Measurements from ENCODE around the gene ABHD16B. TPM values are rescaled to one million over a fixed set of nuclear protein-coding genes. Genes with fewer than 3 reads are reported as not detected.

Gene ABHD16B
- total and polyA plus RNA-seq, 2 of the 13 experiments (the other 11 are each of a cell fraction or from before 2014, with no cell fraction given): not detected

DNA sequence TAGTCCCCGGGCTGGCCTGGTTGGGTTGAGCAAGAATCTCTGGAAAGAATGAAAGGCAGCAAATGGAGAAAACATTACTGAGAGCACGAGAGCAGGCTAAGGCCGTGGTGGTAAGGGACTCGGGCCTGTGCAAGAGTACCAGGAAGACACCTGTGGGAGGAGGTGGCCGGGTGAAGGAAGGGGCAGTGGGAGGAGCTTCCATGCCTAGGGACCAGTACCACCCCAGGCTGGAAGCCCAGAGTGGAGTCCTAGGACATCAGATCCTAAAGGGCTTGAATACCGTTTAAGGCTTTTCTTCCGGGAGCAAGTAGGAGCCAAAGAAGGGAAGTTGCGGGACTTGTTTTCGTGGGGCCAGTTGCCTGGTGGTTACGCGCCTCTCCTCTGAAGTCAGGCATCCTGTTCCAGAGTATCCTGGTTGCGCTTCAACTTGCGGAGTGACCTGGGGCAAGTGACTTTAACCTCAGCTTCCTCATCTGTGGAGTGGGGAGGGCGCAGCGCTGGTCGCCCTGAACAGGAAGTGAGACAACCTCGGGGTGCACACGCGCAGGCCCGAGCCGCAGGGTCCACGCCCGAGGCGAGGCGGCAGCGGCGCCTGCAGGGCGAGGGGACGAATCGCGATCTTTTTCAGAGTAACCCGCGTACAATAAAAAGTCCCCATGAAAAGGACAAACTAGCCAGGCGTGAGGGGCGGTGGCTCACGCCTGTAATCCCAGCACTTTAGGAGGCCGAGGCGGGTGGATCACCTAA, 2.7 kb downstream of the ABHD16B start (continued):
- TF ChIP-seq SMYD3 (CRISPR knock-in tag; IDR thresholded peaks at IDR 0.05) (peak; percentile 95), ZNF589 (CRISPR knock-in tag; conservative IDR thresholded peaks at IDR 0.05) (no peak), PCBP2 (optimal IDR thresholded peaks at IDR 0.05; ENCODE audit: low read depth, low read length, poor library complexity, severe bottlenecking) (no peak), SCMH1 (CRISPR knock-in tag; IDR thresholded peaks at IDR 0.05; ENCODE audit: borderline replicate concordance) (no peak), MEF2D (CRISPR knock-in tag; IDR thresholded peaks at IDR 0.05) (peak; percentile 86), ATF4 (CRISPR knock-in tag; IDR thresholded peaks at IDR 0.05) (no peak), PBX2 (CRISPR knock-in tag; IDR thresholded peaks at IDR 0.05) (0 out of 2 replicates have a peak, but pooled peaks have one; percentile 13), ESRRA (CRISPR knock-in tag; IDR thresholded peaks at IDR 0.05; ENCODE audit: low read depth) (peak; percentile 90), PHF8 (CRISPR knock-in tag; IDR thresholded peaks at IDR 0.05) (peak; percentile 72), ZFYVE20 (CRISPR knock-in tag; IDR thresholded peaks at IDR 0.05; ENCODE audit: borderline replicate concordance, low read depth) (0 out of 2 replicates have a peak, but pooled peaks have one; percentile 68), RBM39 (IDR thresholded peaks at IDR 0.05; ENCODE audit: low read depth, low read length, poor library complexity, severe bottlenecking) (no peak), ZNF468 (CRISPR knock-in tag; IDR thresholded peaks at IDR 0.05) (no peak), POLR2AphosphoS2 (IDR thresholded peaks at IDR 0.05; ENCODE audit: low read depth, low read length) (no peak), AGO1 (IDR thresholded peaks at IDR 0.05; ENCODE audit: low read depth, low read length, poor library complexity, severe bottlenecking) (no peak), HNRNPUL1 (IDR thresholded peaks at IDR 0.05; ENCODE audit: low read depth, low read length) (no peak), MTF2 (CRISPR knock-in tag; IDR thresholded peaks at IDR 0.05; ENCODE audit: borderline replicate concordance) (peak; percentile 96)
- TF ChIP-seq, protein P1, sequence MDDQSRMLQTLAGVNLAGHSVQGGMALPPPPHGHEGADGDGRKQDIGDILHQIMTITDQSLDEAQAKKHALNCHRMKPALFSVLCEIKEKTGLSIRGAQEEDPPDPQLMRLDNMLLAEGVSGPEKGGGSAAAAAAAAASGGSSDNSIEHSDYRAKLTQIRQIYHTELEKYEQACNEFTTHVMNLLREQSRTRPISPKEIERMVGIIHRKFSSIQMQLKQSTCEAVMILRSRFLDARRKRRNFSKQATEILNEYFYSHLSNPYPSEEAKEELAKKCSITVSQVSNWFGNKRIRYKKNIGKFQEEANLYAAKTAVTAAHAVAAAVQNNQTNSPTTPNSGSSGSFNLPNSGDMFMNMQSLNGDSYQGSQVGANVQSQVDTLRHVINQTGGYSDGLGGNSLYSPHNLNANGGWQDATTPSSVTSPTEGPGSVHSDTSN (CRISPR knock-in tag; IDR thresholded peaks at IDR 0.05; ENCODE audit: borderline replicate concordance): no peak
- TF ChIP-seq, protein P2, sequence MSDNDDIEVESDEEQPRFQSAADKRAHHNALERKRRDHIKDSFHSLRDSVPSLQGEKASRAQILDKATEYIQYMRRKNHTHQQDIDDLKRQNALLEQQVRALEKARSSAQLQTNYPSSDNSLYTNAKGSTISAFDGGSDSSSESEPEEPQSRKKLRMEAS (IDR thresholded peaks at IDR 0.05): peak; percentile 91
- TF ChIP-seq, protein P3, sequence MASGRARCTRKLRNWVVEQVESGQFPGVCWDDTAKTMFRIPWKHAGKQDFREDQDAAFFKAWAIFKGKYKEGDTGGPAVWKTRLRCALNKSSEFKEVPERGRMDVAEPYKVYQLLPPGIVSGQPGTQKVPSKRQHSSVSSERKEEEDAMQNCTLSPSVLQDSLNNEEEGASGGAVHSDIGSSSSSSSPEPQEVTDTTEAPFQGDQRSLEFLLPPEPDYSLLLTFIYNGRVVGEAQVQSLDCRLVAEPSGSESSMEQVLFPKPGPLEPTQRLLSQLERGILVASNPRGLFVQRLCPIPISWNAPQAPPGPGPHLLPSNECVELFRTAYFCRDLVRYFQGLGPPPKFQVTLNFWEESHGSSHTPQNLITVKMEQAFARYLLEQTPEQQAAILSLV (CRISPR knock-in tag; IDR thresholded peaks at IDR 0.05; ENCODE audit: borderline replicate concordance): peak; percentile 93
- TF ChIP-seq, protein P4, sequence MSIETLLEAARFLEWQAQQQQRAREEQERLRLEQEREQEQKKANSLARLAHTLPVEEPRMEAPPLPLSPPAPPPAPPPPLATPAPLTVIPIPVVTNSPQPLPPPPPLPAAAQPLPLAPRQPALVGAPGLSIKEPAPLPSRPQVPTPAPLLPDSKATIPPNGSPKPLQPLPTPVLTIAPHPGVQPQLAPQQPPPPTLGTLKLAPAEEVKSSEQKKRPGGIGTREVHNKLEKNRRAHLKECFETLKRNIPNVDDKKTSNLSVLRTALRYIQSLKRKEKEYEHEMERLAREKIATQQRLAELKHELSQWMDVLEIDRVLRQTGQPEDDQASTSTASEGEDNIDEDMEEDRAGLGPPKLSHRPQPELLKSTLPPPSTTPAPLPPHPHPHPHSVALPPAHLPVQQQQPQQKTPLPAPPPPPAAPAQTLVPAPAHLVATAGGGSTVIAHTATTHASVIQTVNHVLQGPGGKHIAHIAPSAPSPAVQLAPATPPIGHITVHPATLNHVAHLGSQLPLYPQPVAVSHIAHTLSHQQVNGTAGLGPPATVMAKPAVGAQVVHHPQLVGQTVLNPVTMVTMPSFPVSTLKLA (IDR thresholded peaks at IDR 0.05): peak; percentile 60; the same call in 1 of the 2 replicates

Data from HepG2 (cell line).